Measurements from ENCODE around the gene PSMA7. TPM values are rescaled to one million over a fixed set of nuclear protein-coding genes. Genes with fewer than 3 reads are reported as not detected.
"Not testable (repeated sequence)": the region's sequence is repeated elsewhere in the genome, so short reads cannot be mapped to it uniquely, and the experiment has no call there.

PSMA7 gene
- polyA plus RNA-seq, 1 donor from 2014 or later, result 428 TPM

GRCh38 chr20:62151225-62151624 lies 8.0 kb upstream of the PSMA7 start:
- no peaks in the 10 kb centered on the region for H3K27me3 Mint-ChIP-seq
- H3K4me3 Mint-ChIP-seq, result no peak overlapping the region
- peaks cover 0 to 4% (median 3%) of the 10 kb centered on the region in 3 donors for H3K9me3 Mint-ChIP-seq
- peaks cover 18% of the 10 kb centered on the region for H3K36me3 Mint-ChIP-seq
- H3K27ac Mint-ChIP-seq, result no peak overlapping the region
- H3K4me1 Mint-ChIP-seq, result peaks cover 5 to 10% (median 9%) of the 10 kb centered on the region in 3 donors

- Mint-ChIP-seq H3K36me3 (peaks cover 17% of the 10 kb centered on the region), H3K4me1 (peaks cover 8 to 10% (median 9%) of the 10 kb centered on the region in 3 donors), H3K4me3 (no peak overlapping the region), H3K27me3 (no peaks in the 10 kb centered on the region), H3K9me3 (peaks cover 0 to 4% (median 3%) of the 10 kb centered on the region in 3 donors), H3K27ac (no peak overlapping the region)
These were observed 7.0 kb upstream of the PSMA7 start for GRCh38 chr20:62150310-62150575.

- no peak overlapping the region for H3K4me3 Mint-ChIP-seq
- H3K27me3 Mint-ChIP-seq, result no peaks in the 10 kb centered on the region
- peaks cover 11 to 13% (median 13%) of the 10 kb centered on the region in 3 donors for H3K4me1 Mint-ChIP-seq
- peaks cover 14% of the 10 kb centered on the region for H3K36me3 Mint-ChIP-seq
- H3K9me3 Mint-ChIP-seq, result peaks cover 0 to 4% (median 3%) of the 10 kb centered on the region in 3 donors
- peak overlapping the region in 1 of 3 donors; percentile 45 for H3K27ac Mint-ChIP-seq
These were observed 6.5 kb upstream of the PSMA7 start for GRCh38 chr20:62149532-62150309.

- Mint-ChIP-seq H3K9me3 (peaks cover 0 to 4% (median 3%) of the 10 kb centered on the region in 3 donors), H3K27me3 (no peaks in the 10 kb centered on the region), H3K36me3 (peaks cover 9% of the 10 kb centered on the region), H3K4me1 (peaks cover 13 to 18% (median 17%) of the 10 kb centered on the region in 3 donors), H3K4me3 (no peak overlapping the region), H3K27ac (peak overlapping the region in 1 of 3 donors; percentile 45)
These were observed 5.7 kb upstream of the PSMA7 start for GRCh38 chr20:62148908-62149314.

GRCh38 chr20:62148383-62148782 lies 5.2 kb upstream of the PSMA7 start:
- H3K27me3 Mint-ChIP-seq, H3K4me3 Mint-ChIP-seq, H3K36me3 Mint-ChIP-seq, H3K27ac Mint-ChIP-seq, H3K9me3 Mint-ChIP-seq: not testable (repeated sequence)
- H3K4me1 Mint-ChIP-seq, result peaks cover 8 to 18% (median 17%) of the 10 kb centered on the region in 3 donors

GRCh38 chr20:62147528-62147927 lies 4.3 kb upstream of the PSMA7 start:
- Mint-ChIP-seq H3K27ac (peak overlapping the region in 1 of 3 donors; percentile 45), H3K9me3 (no peaks in the 10 kb centered on the region), H3K4me1 (peaks cover 8 to 17% (median 13%) of the 10 kb centered on the region in 3 donors), H3K4me3 (peak overlapping the region in 1 of 4 donors; percentile 29), H3K27me3 (no peaks in the 10 kb centered on the region), H3K36me3 (peaks cover 2% of the 10 kb centered on the region)

GRCh38 chr20:62147125-62147524 lies 3.9 kb upstream of the PSMA7 start:
- Mint-ChIP-seq H3K27ac (peak overlapping the region in 1 of 3 donors; percentile 45), H3K36me3 (peaks cover 2% of the 10 kb centered on the region), H3K27me3 (no peaks in the 10 kb centered on the region), H3K4me1 (peaks cover 10 to 19% (median 17%) of the 10 kb centered on the region in 3 donors), H3K9me3 (no peaks in the 10 kb centered on the region), H3K4me3 (peak overlapping the region in 1 of 4 donors; percentile 29)

- Mint-ChIP-seq H3K27ac (peak overlapping the region in 1 of 3 donors; percentile 93), H3K4me3 (peak overlapping the region in 2 of 4 donors; percentile 51 to 95), H3K36me3 (peaks cover 2% of the 10 kb centered on the region), H3K27me3 (no peaks in the 10 kb centered on the region), H3K4me1 (peaks cover 18 to 28% (median 25%) of the 10 kb centered on the region in 3 donors), H3K9me3 (no peaks in the 10 kb centered on the region)
These were observed 3.0 kb upstream of the PSMA7 start for GRCh38 chr20:62146019-62146755.

GRCh38 chr20:62145688-62146018 lies 2.5 kb upstream of the PSMA7 start:
- Mint-ChIP-seq H3K9me3 (no peaks in the 10 kb centered on the region), H3K36me3 (peaks cover 2% of the 10 kb centered on the region), H3K27me3 (no peaks in the 10 kb centered on the region), H3K4me1 (peaks cover 20 to 31% (median 25%) of the 10 kb centered on the region in 3 donors), H3K4me3 (peak overlapping the region in 2 of 4 donors; percentile 93 to 95), H3K27ac (peak overlapping the region in 1 of 3 donors; percentile 93)

- peaks cover 21 to 34% (median 22%) of the 10 kb centered on the region in 3 donors for H3K4me1 Mint-ChIP-seq
- H3K9me3 Mint-ChIP-seq, result no peaks in the 10 kb centered on the region
- no peaks in the 10 kb centered on the region for H3K36me3 Mint-ChIP-seq
- no peaks in the 10 kb centered on the region for H3K27me3 Mint-ChIP-seq
- peak overlapping the region; percentile 39 to 93 (median 92) for H3K27ac Mint-ChIP-seq
- peak overlapping the region; percentile 80 to 95 (median 92) for H3K4me3 Mint-ChIP-seq
These were observed 997 bp upstream of the PSMA7 start for GRCh38 chr20:62143957-62144825.

- Mint-ChIP-seq H3K27ac (peak overlapping the region; percentile 94 to 95 (median 94)), H3K9me3 (no peaks in the 10 kb centered on the region), H3K27me3 (no peaks in the 10 kb centered on the region), H3K4me1 (peaks cover 21 to 34% (median 22%) of the 10 kb centered on the region in 3 donors), H3K36me3 (peaks cover 6% of the 10 kb centered on the region), H3K4me3 (peak overlapping the region; percentile 88 to 96 (median 94))
These were observed 728 bp downstream of the PSMA7 start for GRCh38 chr20:62142252-62143080.

- peaks cover 6% of the 10 kb centered on the region for H3K36me3 Mint-ChIP-seq
These were observed 1.6 kb downstream of the PSMA7 start for GRCh38 chr20:62141397-62142251.

GRCh38 chr20:62141043-62141396 lies 2.2 kb downstream of the PSMA7 start:
- no peaks in the 10 kb centered on the region for H3K27me3 Mint-ChIP-seq
- no peaks in the 10 kb centered on the region for H3K9me3 Mint-ChIP-seq
- H3K4me1 Mint-ChIP-seq, result peaks cover 21 to 36% (median 25%) of the 10 kb centered on the region in 3 donors
- H3K36me3 Mint-ChIP-seq, result peaks cover 6% of the 10 kb centered on the region
- H3K4me3 Mint-ChIP-seq, result peak overlapping the region in 3 of 4 donors; percentile 88 to 96 (median 94)
- peak overlapping the region; percentile 94 to 95 (median 94) for H3K27ac Mint-ChIP-seq

More at GRCh38 chr20:62141397-62142251, 1.6 kb downstream of the PSMA7 start:
- Mint-ChIP-seq H3K27me3 (no peaks in the 10 kb centered on the region), H3K4me3 (peak overlapping the region; percentile 88 to 96 (median 94)), H3K9me3 (no peaks in the 10 kb centered on the region), H3K4me1 (peaks cover 21 to 36% (median 25%) of the 10 kb centered on the region in 3 donors), H3K27ac (peak overlapping the region; percentile 94 to 95 (median 94))
